SU-DHL-6 (cell line): ENCODE results near the gene GABPB1.

ENCODE experiments used
- CTCF ChIP-seq: fragments of 200-600 bp; sonication (generic); IDR thresholded peaks from one replicate; pipeline ENCODE4 v1.5.1; 2017; ENCODE audit warnings: antibody characterized with exemption, mild to moderate bottlenecking, low read length, moderate library complexity; ENCODE audit not compliant: insufficient read depth, poor library complexity, severe bottlenecking
- EZH2phosphoT487 ChIP-seq: fragments of 200-600 bp; sonication (generic), shearing (Covaris generic); conservative IDR thresholded peaks from 2 replicates; pipeline ENCODE4 v1.6.1; 2018; ENCODE audit warnings: mild to moderate bottlenecking, antibody characterized with exemption, low read length, moderate library complexity, mixed read lengths

- TF ChIP-seq CTCF (no peak), EZH2phosphoT487 (no peak)
These were observed 105.3 kb downstream of the GABPB1 start for GRCh38 chr15:50249704-50250103.
